Thyroid gland (tissue), 4 donors: Measurements from ENCODE around the gene XG. TPM values are rescaled to one million over a fixed set of nuclear protein-coding genes. Genes with fewer than 3 reads are reported as not detected.
"Not testable (repeated sequence)": the region's sequence is repeated elsewhere in the genome, so short reads cannot be mapped to it uniquely, and the experiment has no call there.

Experiments
- DNase-seq, 2 donors: peaks; one replicate each; pipeline ENCODE4 v3.0.0-alpha.2; 2019
- H3K27ac ChIP-seq, 3 donors: fragments of 200-600 bp; sonication (generic); 1 replicate in 2 of 3; 2 replicates in 1 of 3; pipeline ENCODE4 v1.5.1; 2016 to 2019; ENCODE audit warnings: mild to moderate bottlenecking in 1 of 3, moderate library complexity in 1 of 3
- H3K27me3 ChIP-seq: fragments of 200-600 bp; sonication (generic); one replicate; pipeline ENCODE4 v1.5.1; 2019
- H3K36me3 ChIP-seq, 2 donors: fragments of 200-600 bp; sonication (generic); one replicate each; pipeline ENCODE4 v1.5.1; 2016 to 2019
- H3K4me1 ChIP-seq, 2 donors: fragments of 200-600 bp; sonication (generic); one replicate each; pipeline ENCODE4 v1.5.1; 2017 to 2019
- H3K4me3 ChIP-seq, 3 donors: fragments of 200-600 bp; sonication (generic); replicated peaks in 1 of 3; 1 replicate in 2 of 3; 2 replicates in 1 of 3; pipeline ENCODE4 v1.5.1; 2016; ENCODE audit warnings: mild to moderate bottlenecking in 1 of 3
- H3K9me3 ChIP-seq: fragments of 200-600 bp; sonication (generic); one replicate; pipeline ENCODE4 v1.5.1; 2017
- CTCF ChIP-seq, 6 experiments: fragments of 200-600 bp in 3 of 6; fragments of 450-650 bp in 3 of 6; sonication (generic) in 3 of 6; IDR thresholded peaks; one replicate each; pipeline ENCODE4 v1.5.1; 2016 to 2019; ENCODE audit warnings: antibody characterized with exemption in 6 of 6, mild to moderate bottlenecking in 2 of 6, inconsistent platforms in 1 of 6, moderate library complexity in 1 of 6
- POLR2A ChIP-seq, 2 donors: fragments of 450-650 bp; IDR thresholded peaks; one replicate each; pipeline ENCODE4 v1.6.1; 2017; ENCODE audit warnings: antibody characterized with exemption in 2 of 2, mild to moderate bottlenecking in 2 of 2, moderate library complexity in 1 of 2
- WGBS, 2 donors: methylation state at CpG; one replicate each; pipeline ENCODE4 v1.1.5; 2017; 5-methylcytosine and 5-hydroxymethylcytosine counted together
- intact Hi-C: fragments of 100-400 bp; cut with DNase I; formaldehyde crosslinking; loops from one replicate; pipeline ENCODE4 v1.15.1; 2023
- total RNA-seq, 4 donors: library from RNA; depleted of rRNA; stranded (reverse); fragments of >200 nt; gene quantifications; one replicate each; pipeline ENCODE4 v1.2.3, GENCODE V29; 2016

The XG gene
- total RNA-seq, 4 donors from 2014 or later, result 0.68 to 4.7 (median 2.4) TPM

- DNase-seq, result no peak
- intact Hi-C loops, result no loop called here
- 93 to 94% methylated on average over 9 of the region's 9 CpGs for WGBS, 2 donors
- TF ChIP-seq CTCF (IDR thresholded peaks at IDR 0.05), result no peak
- no peak for TF ChIP-seq POLR2A (IDR thresholded peaks at IDR 0.05)
- peaks cover 11 to 20% of the 10 kb centered on the region in 2 donors for H3K36me3 ChIP-seq
- no peak overlapping the region for H3K4me3 ChIP-seq
- H3K27me3 ChIP-seq, result no peaks in the 10 kb centered on the region
- no peaks in the 10 kb centered on the region for H3K4me1 ChIP-seq
- no peaks in the 10 kb centered on the region for H3K9me3 ChIP-seq
- H3K27ac ChIP-seq, result no peak overlapping the region
Observed at GRCh38 chrX:2733286-2733685, 18.6 kb upstream of the XG start.

GRCh38 chrX:2735270-2735669 lies 16.6 kb upstream of the XG start:
- H3K27ac ChIP-seq, result no peak overlapping the region
- intact Hi-C loops, result no loop called here
- WGBS, 2 donors, result 95 to 98% methylated on average over 4 of the region's 4 CpGs
- H3K36me3 ChIP-seq, result peaks cover 13 to 14% of the 10 kb centered on the region in 2 donors
- no peak for DNase-seq
- no peak overlapping the region for H3K4me3 ChIP-seq
- no peaks in the 10 kb centered on the region for H3K9me3 ChIP-seq
- no peaks in the 10 kb centered on the region for H3K4me1 ChIP-seq
- TF ChIP-seq CTCF (IDR thresholded peaks at IDR 0.05) (no peak), POLR2A (IDR thresholded peaks at IDR 0.05) (no peak)
- no peaks in the 10 kb centered on the region for H3K27me3 ChIP-seq

GRCh38 chrX:2740672-2741071 lies 11.2 kb upstream of the XG start:
- Histone ChIP-seq H3K27me3 (no peaks in the 10 kb centered on the region), H3K27ac (no peak overlapping the region), H3K4me1 (no peaks in the 10 kb centered on the region), H3K4me3 (no peak overlapping the region), H3K36me3 (peaks cover 6 to 9% of the 10 kb centered on the region in 2 donors), H3K9me3 (no peaks in the 10 kb centered on the region)
- DNase-seq, result no peak
- no peak for TF ChIP-seq POLR2A (IDR thresholded peaks at IDR 0.05)
- no peak for TF ChIP-seq CTCF (IDR thresholded peaks at IDR 0.05)
- WGBS, 2 donors, result 90 to 96% methylated on average over 11 of the region's 11 CpGs
- intact Hi-C loops, result no loop called here

- intact Hi-C loops, result no loop called here
- WGBS, 2 donors, result 98% methylated on average over 3 of the region's 3 CpGs
- peaks cover 6 to 9% of the 10 kb centered on the region in 2 donors for H3K36me3 ChIP-seq
Observed at GRCh38 chrX:2741386-2741785, 10.5 kb upstream of the XG start.

GRCh38 chrX:2746250-2746649 lies 5.6 kb upstream of the XG start:
- H3K4me3 ChIP-seq, DNase-seq, H3K36me3 ChIP-seq, H3K27ac ChIP-seq, H3K4me1 ChIP-seq, H3K27me3 ChIP-seq, intact Hi-C loops, H3K9me3 ChIP-seq: not testable (repeated sequence)
- WGBS, 2 donors, result 62 to 63% methylated on average over 6 of the region's 6 CpGs

More at GRCh38 chrX:2741386-2741785, 10.5 kb upstream of the XG start:
- H3K27me3 ChIP-seq, result no peaks in the 10 kb centered on the region
- H3K4me3 ChIP-seq, result no peak overlapping the region
- no peaks in the 10 kb centered on the region for H3K4me1 ChIP-seq
- no peak overlapping the region for H3K27ac ChIP-seq
- H3K9me3 ChIP-seq, result no peaks in the 10 kb centered on the region
- TF ChIP-seq CTCF (IDR thresholded peaks at IDR 0.05), result no peak
- TF ChIP-seq POLR2A (IDR thresholded peaks at IDR 0.05), result no peak
- no peak for DNase-seq
